Common myeloid progenitor, CD34-positive (primary cell): ENCODE data around the gene MTHFD1L.
"Not testable (repeated sequence)": the region's sequence is repeated elsewhere in the genome, so short reads cannot be mapped to it uniquely, and the experiment has no call there.

ENCODE experiments used
- CTCF ChIA-PET: fragments of 350-600 bp; sonication (Branson Sonifier 250); formaldehyde crosslinking; loops from one replicate; lab custom pipeline; 2021; ENCODE audit warnings: antibody characterized with exemption; lab: Charles Lee
- POLR2A ChIA-PET: fragments of 350-600 bp; sonication (Branson Sonifier 250); formaldehyde crosslinking; loops from one replicate; lab custom pipeline; 2021; ENCODE audit warnings: antibody characterized with exemption; lab: Charles Lee
- DNase-seq, 3 donors: peaks; one replicate each; pipeline versions ENCODE4 v3.0.0 to v3.0.0-alpha.2; 2013
- H3K27ac ChIP-seq, 2 experiments: 1 replicate in 1 of 2; 2 replicates in 1 of 2; pipeline ENCODE4 v1.7.0; 2013; ENCODE audit warnings: inconsistent platforms in 2 of 2, low read length in 2 of 2, mild to moderate bottlenecking in 2 of 2, low read depth in 1 of 2, moderate library complexity in 1 of 2; ENCODE audit not compliant: severe bottlenecking in 2 of 2, insufficient read depth in 1 of 2, poor library complexity in 1 of 2
- H3K27me3 ChIP-seq, 5 experiments: replicated peaks in 2 of 5; 1 replicate in 3 of 5; 2 replicates in 2 of 5; pipeline versions ENCODE4 v1.6.1 to v1.7.0; 2013; ENCODE audit warnings: low read length in 4 of 5, mild to moderate bottlenecking in 2 of 5, moderate library complexity in 2 of 5, inconsistent platforms in 1 of 5; ENCODE audit not compliant: insufficient read depth in 5 of 5, control insufficient read depth in 4 of 5
- H3K36me3 ChIP-seq, 4 experiments: 1 replicate in 2 of 4; 2 replicates in 2 of 4; pipeline versions ENCODE4 v1.6.1 to v1.7.0; 2013; ENCODE audit warnings: low read length in 3 of 4, control low read depth in 1 of 4, mild to moderate bottlenecking in 1 of 4; ENCODE audit not compliant: control insufficient read depth in 4 of 4, insufficient read depth in 4 of 4
- H3K4me1 ChIP-seq, 4 experiments: 1 replicate in 3 of 4; 2 replicates in 1 of 4; pipeline versions ENCODE4 v1.6.1 to v1.7.1; 2013; ENCODE audit warnings: low read length in 3 of 4, mild to moderate bottlenecking in 3 of 4, control low read depth in 1 of 4, inconsistent platforms in 1 of 4, moderate library complexity in 1 of 4; ENCODE audit not compliant: control insufficient read depth in 4 of 4, insufficient read depth in 4 of 4; ENCODE audit errors: control extremely low read depth in 1 of 4
- H3K4me3 ChIP-seq, 7 experiments: 1 replicate in 4 of 7; 2 replicates in 3 of 7; pipeline versions ENCODE4 v1.5.1 to v1.7.0; 2013; ENCODE audit warnings: mild to moderate bottlenecking in 7 of 7, low read length in 6 of 7, moderate library complexity in 6 of 7, inconsistent platforms in 2 of 7, low read depth in 2 of 7, control low read depth in 1 of 7; ENCODE audit not compliant: insufficient read depth in 4 of 7, control insufficient read depth in 1 of 7; ENCODE audit errors: extremely low read depth in 1 of 7
- H3K9me3 ChIP-seq, 5 experiments: 1 replicate in 4 of 5; 2 replicates in 1 of 5; pipeline versions ENCODE4 v1.6.1 to v1.7.1; 2013; ENCODE audit warnings: low read length in 4 of 5, mild to moderate bottlenecking in 2 of 5, inconsistent platforms in 1 of 5, low read depth in 1 of 5, moderate library complexity in 1 of 5; ENCODE audit not compliant: control insufficient read depth in 4 of 5, insufficient read depth in 2 of 5; ENCODE audit errors: control extremely low read depth in 1 of 5
- WGBS: methylation state at CpG from one replicate; pipeline ENCODE4 v1.1.5; 2013; ENCODE audit not compliant: insufficient coverage; 5-methylcytosine and 5-hydroxymethylcytosine counted together

Gene MTHFD1L

DNA sequence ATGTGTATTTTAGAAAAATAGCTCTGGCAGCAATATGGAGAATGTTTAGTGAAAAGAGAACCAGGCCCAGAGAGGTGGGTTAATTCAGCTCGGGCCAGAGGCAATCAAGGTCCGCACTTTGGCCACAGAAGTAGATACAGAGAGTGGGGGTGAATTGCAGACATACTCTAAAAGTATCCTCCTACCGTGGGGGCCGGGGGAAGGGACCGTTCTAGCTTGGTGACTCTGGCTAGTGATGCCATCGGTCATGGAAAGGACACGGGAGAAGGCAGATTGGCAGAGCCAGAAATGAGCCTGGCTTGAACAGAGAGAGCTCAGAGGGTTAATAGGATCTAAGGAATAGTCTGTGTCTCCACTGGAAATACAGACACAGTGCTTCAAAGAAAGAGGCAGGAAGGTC, 173.1 kb downstream of the MTHFD1L start:
- WGBS, result 92% methylated on average over 7 of the region's 7 CpGs
- H3K27ac ChIP-seq, result no peak overlapping the region
- H3K4me3 ChIP-seq, result no peak overlapping the region
- POLR2A ChIA-PET, result no interaction called here
- DNase-seq, result no peak
- no peaks in the 10 kb centered on the region for H3K9me3 ChIP-seq
- H3K36me3 ChIP-seq, result peaks cover 8 to 31% (median 17%) of the 10 kb centered on the region in 4 experiments
- no peaks in the 10 kb centered on the region for H3K27me3 ChIP-seq
- CTCF ChIA-PET, result interaction anchor here (1.6 to 3.9 kb wide), 2 partner anchors 25 to 148 kb away, joined by 3 to 12 read pairs; no protein-coding TSS in a partner anchor
- H3K4me1 ChIP-seq, result peaks cover 0 to 19% (median 11%) of the 10 kb centered on the region in 4 experiments

DNA sequence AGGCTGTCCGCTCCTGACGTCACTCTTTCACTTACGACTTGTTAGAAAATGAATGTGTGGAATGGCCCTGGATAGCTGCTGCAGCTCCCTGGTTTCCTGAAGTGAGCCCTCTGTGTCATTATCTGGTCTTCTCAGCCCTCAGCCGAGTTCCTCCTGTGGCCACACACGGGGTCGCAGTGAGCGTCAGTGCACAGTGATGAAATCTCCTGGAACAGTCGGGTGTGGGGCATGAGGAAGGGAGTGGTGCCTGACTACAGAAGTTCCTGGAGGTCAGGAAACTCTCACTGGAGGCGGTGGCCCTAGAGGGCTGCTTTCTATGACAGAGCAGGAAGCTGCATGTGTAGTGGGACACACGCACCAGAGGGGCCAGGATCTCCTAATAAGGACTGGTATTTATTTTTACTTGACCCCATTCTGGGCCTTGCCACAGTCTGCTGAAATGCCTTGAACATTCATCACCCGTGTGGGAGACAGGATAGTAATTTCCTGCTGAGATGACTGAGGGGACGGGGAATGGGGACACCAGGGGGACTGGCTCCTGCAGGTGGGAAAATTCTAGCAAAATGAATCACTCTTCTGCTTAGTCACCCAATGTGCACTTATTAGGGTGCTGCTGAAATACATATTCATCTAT, 175.5 kb downstream of the MTHFD1L start:
- CTCF ChIA-PET, result interaction anchor here (0.8 to 3.9 kb wide), 3 partner anchors 14 to 283 kb away, joined by 3 to 12 read pairs (median 9); no protein-coding TSS in a partner anchor
- POLR2A ChIA-PET, H3K27me3 ChIP-seq, H3K9me3 ChIP-seq: not testable (repeated sequence)
- peak overlapping the region in 3 of 7 experiments; percentile 4 to 52 (median 13) for H3K4me3 ChIP-seq
- DNase-seq, result peak; percentile 88 to 94 (median 92)
- peaks cover 0 to 19% (median 11%) of the 10 kb centered on the region in 4 experiments for H3K4me1 ChIP-seq
- peak overlapping the region in 1 of 2 experiments; percentile 64 for H3K27ac ChIP-seq
- peaks cover 8 to 30% (median 15%) of the 10 kb centered on the region in 4 experiments for H3K36me3 ChIP-seq
- 9% methylated on average over 9 of the region's 12 CpGs for WGBS

DNA sequence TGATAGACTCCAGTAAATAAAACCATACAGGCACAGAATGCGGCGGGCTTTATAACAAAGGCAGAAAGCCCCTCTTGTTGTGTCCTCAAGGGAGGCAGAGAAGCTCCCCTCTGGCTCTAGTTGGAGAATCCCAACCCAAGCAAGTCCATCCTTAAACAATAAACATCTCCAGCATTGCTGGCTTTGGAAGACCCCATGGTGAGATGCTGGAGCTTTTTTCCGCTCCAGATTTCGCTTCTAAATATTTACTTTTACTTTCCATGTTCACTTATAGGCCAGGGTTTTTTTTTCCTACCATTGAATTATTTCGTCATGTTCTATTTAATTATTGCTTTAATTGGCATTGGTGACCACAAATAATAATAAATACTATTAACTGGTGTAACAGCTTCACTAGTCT, 176.2 kb downstream of the MTHFD1L start:
- CTCF ChIA-PET, result interaction anchor here (0.9 to 3.9 kb wide), 4 partner anchors 14 to 282 kb away, joined by 3 to 12 read pairs (median 6); no protein-coding TSS in a partner anchor
- DNase-seq, result no peak
- POLR2A ChIA-PET, result interaction anchor here (1.2 kb wide), 1 partner anchor 11 kb away, joined by 3 read pairs; no protein-coding TSS in a partner anchor

DNA sequence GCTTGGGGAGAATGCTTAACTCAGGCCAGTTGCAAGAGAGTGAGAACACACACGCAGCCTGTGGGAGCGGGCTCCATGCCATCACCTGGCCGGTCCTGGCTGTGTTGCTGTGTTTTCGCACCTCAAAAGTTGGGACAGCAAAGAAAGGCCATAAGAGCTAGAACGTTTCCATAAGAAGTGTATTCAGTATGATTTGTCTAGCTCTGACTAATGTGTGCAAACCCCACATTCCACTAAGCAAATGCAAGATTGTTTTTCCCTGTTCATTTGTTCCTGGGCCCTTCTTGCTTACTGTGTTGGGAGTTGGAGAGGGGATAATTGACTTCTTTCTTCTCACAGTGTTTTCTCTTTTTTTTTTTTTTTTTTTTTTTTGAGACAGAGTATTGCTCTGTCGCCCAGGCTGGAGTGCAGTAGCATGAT, 177.4 kb downstream of the MTHFD1L start:
- not testable (repeated sequence) for H3K27ac ChIP-seq, DNase-seq
- CTCF ChIA-PET, result interaction anchor here (0.9 to 1.5 kb wide), 2 partner anchors 12 to 33 kb away, joined by 3 read pairs; no protein-coding TSS in a partner anchor

More for the DNA sequence above, 176.2 kb downstream of the MTHFD1L start:
- peaks cover 4 to 25% (median 14%) of the 10 kb centered on the region in 4 experiments for H3K36me3 ChIP-seq
- no peaks in the 10 kb centered on the region for H3K27me3 ChIP-seq
- no peaks in the 10 kb centered on the region for H3K9me3 ChIP-seq
- 93% methylated on average over 2 of the region's 5 CpGs for WGBS
- no peak overlapping the region for H3K4me3 ChIP-seq
- peaks cover 0 to 19% (median 11%) of the 10 kb centered on the region in 4 experiments for H3K4me1 ChIP-seq
- peak overlapping the region in 1 of 2 experiments; percentile 64 for H3K27ac ChIP-seq

DNA sequence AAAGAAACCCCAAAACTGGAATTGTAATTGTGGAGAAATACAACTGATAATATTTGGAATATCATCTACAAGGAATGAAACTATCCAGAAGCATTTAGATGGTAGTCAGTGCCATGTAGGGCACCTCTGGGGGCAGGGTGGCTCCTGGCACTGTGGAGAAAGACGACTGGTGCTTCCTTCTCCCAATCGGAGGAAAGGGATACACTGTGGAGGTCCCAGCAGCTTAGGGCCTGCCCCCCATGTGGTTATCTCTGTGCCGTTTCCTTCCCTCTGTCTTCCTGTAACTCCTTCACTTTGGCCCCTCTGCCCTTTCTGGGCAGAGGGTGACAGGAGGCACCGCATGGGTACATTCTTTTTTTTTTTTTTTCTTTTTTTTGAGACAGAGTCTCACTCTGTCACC, 178.4 kb downstream of the MTHFD1L start:
- CTCF ChIA-PET, result no interaction called here
- Histone ChIP-seq H3K27me3 (no peaks in the 10 kb centered on the region), H3K4me3 (no peak overlapping the region), H3K9me3 (peaks cover 0 to 7% (median 0%) of the 10 kb centered on the region in 5 experiments), H3K27ac (no peak overlapping the region), H3K4me1 (peaks cover 0 to 19% (median 11%) of the 10 kb centered on the region in 4 experiments), H3K36me3 (peaks cover 3 to 22% (median 12%) of the 10 kb centered on the region in 4 experiments)
- POLR2A ChIA-PET, result no interaction called here
- WGBS, result 94% methylated on average over 4 of the region's 4 CpGs
- DNase-seq, result no peak

More for the DNA sequence above, 177.4 kb downstream of the MTHFD1L start:
- 100% methylated on average over 2 of the region's 6 CpGs for WGBS
- H3K27me3 ChIP-seq, H3K9me3 ChIP-seq, H3K4me3 ChIP-seq, POLR2A ChIA-PET: not testable (repeated sequence)
- H3K36me3 ChIP-seq, result peaks cover 3 to 23% (median 10%) of the 10 kb centered on the region in 4 experiments
- peaks cover 0 to 19% (median 11%) of the 10 kb centered on the region in 4 experiments for H3K4me1 ChIP-seq

DNA sequence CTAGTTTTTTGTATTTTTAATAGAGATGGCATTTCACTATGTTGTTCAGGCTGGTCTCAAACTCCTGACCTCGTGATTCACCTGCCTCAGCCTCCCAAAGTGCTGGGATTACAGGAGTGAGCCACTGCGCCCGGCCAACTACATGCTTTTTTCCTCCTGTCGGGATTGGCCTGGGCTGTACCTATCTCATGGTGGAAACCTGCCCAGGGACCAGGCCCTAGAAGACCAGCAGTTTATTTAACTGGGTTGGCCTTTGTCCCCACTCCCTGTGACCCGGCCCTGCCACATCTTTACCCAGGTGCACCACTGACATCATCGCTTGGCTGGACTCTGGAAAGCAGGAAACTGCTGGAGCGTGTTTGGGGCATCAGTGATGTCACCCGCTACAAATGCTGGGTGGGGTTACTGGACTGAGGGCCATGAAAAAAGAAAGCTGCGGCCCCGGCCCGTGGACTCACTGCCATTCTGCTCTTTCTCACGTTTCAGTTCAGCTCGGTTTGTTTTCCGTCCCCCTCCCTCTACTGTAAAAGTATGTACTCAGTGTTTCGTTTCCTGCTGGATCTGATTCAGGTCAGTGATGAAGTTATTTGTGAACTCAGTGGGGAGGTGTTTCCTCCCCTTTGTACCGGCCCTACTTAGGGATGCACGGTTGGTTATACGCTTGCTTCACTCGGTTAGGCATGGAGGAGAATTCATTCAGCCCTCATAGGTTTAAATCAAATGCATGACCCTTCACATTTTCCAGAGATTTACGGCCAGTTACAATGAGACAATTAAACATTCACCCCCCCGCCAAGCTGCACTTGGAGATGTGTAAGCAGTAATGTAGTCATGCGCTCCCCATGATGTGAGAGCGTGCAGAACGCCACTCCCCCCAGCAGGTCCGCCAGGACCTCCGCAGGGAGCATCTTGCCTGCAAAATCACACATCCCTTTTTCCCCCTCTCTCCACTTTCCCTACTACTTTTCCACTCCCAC, 179.3 kb downstream of the MTHFD1L start:
- Histone ChIP-seq H3K27ac (no peak overlapping the region), H3K4me1 (peaks cover 0 to 19% (median 11%) of the 10 kb centered on the region in 4 experiments), H3K36me3 (peaks cover 3 to 22% (median 12%) of the 10 kb centered on the region in 4 experiments), H3K9me3 (peaks cover 0 to 7% (median 0%) of the 10 kb centered on the region in 5 experiments), H3K4me3 (no peak overlapping the region), H3K27me3 (no peaks in the 10 kb centered on the region)
- no peak for DNase-seq
- ChIA-PET POLR2A (no interaction called here), CTCF (no interaction called here)
- 96% methylated on average over 17 of the region's 26 CpGs for WGBS
